NK-92 treated with Interleukin-12 subunit alpha and Interleukin-12 subunit beta, amount 100 ng/mL, for 24 hours (cell line): ENCODE results near the gene EIF5AL1.
"Not testable (repeated sequence)": the region's sequence is repeated elsewhere in the genome, so short reads cannot be mapped to it uniquely, and the experiment has no call there.

Source experiments
- DNase-seq: peaks from one replicate; lab custom pipeline; 2025; lab: John Stamatoyannopoulos, UW

EIF5AL1 gene

GRCh38 chr10:79511891-79512583 lies at the start of gene EIF5AL1:
TSS of gene EIF5AL1 (plus strand) at chr10:79512533. CDS start at chr10:79512650, 117 bp downstream.
- not testable (repeated sequence) for DNase-seq

- no peak for DNase-seq
Measured at GRCh38 chr10:79463578-79464496, 48.5 kb upstream of the EIF5AL1 start.

DNA sequence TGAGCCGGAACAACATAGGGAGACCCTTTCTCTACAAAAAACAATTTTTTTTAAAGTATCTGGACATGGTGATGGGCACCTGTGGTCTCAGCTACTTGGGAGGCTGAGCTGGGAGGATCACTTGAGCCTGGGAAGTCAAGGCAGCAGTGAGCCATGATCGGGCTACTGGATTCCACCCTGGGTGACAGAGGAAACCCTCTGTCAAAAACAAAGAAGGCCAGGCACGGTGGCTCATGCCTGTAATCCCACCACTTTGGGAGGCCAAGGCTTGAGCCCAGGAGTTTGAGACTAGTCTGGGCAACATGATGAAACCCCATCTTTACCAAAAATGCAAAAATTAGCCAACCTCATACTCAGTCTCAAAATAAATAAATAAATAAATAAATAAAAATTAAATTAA lies 47.0 kb upstream of the EIF5AL1 start:
- DNase-seq: no peak

DNA sequence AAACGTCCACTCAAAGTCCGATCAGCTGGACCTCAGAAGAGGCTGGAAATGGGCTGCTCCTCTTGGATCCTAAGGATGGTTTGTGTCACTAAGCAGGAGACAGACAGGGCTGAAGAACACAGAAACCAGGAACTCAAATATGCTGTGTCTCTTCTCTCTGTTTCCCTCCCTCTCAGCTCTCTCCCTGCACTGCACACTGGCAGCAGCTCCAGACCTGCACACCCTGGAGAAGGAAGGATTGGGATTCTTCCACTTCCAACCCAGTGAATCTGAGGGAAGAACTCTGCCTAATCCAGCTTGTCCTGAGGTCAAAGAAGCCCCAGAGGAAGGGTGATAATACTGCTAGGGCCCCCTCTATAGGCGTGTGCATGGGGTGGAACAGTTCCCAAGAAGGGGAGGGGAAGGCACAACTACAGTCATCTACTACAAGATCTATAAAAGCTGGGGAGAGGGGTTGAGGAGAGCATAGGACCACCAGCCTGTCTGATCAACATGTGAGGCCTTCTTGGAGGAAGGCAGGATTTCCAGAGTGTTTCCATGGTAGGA lies 44.2 kb upstream of the EIF5AL1 start:
- DNase-seq: no peak

DNA sequence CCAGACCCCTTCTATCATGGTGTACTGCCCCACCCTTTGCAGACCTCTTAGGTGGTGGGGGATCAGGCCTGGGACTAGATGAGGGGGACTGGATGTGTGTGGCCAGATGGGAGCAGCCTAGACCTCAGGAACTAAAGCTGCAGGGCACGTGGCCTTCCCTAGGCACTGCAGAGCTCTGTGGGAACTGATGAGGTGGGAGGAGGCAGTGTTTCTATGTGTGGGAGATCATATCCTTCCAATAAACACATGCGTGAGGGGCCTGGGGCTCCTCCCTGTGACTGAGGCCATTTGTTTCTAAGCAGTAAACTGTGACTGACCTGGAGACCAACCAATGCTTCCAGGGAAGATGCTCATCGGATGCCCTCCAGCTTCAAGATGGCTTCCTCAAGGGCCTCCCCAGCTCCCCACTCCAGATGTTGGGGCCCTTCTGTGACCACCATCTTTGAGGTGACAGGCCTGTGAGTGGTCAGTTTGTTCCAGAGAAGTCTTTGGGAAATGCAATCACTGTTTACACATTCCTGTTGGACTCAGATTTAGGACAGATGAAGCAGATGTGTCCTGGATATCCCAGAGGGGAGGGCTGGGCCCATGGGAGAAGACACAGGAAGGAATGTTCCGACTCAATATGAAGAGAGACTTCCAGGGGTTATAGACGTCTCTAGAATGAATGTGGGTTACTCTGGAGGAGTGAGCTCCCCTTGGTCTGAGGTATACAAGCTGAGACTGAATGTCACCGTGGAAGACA lies 43.3 kb upstream of the EIF5AL1 start:
- DNase-seq: no peak

DNA sequence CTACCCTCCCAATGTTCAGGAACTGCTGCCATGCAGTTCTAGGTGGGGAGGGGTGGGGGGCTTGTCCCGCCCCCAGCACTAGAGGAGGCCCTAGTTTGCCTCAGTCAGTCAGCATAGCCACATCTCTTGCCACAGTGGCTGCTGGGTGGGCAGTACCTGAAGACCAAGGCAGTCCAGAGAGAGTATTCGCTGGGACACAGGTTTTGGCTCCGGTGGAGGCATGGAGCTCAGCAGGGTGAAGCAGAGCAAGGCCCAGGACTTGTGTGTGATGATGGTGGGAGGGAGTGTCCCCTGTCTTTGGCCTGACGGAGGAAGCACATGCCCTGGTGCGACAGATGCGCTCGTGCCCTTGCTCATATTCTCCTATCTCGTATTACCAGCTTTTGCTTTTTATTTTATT lies 42.2 kb upstream of the EIF5AL1 start:
- no peak for DNase-seq

DNA sequence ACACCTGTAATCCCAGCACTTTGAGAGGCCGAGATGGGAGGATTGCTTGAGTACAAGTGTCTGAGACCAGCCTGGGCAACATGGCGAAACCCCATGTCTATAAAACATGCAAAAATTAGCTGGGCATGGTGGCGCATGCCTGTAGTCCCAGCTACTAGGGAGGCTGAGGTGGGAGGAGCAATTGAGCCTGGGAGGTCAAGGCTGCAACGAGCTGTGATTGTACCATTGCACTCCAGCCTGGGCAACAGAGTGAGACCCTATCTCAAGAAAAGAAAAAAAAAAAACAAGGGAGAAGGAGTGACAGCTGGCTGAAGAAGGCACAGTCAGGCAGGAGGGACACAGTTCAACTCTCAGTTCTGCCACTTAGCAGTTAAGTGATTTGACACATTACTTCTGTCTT lies 40.6 kb upstream of the EIF5AL1 start:
- no peak for DNase-seq

GRCh38 chr10:79472449-79472848 lies 39.9 kb upstream of the EIF5AL1 start:
- DNase-seq: no peak

GRCh38 chr10:79472951-79473350 lies 39.4 kb upstream of the EIF5AL1 start:
- no peak for DNase-seq

DNA sequence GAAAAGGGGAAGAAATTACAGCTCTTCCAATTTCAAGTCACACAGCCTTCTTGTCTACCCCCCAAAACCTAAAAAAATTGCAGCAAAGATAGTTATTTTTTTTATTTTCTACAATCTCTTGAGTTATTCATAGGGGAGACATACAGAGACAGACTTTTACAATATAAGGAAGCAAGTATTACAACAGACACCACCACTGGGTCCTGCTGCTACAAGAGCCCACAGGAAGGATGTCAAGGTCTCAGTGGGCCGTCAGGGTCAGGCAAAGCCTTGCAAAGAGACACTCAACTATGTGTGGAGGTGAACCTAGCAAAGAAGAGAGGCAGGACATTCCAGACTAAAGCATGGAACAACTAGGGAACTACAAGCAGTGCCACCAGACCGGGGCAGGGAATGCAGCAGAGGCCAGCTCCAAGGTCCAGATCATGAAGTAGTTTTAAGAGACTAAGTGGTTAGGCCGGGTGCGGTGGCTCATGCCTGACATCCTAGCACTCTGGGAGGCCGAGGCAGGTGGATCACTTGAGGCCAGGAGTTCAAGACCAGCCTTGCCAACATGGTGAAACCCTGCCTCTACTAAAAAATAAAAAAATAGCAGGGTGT lies 38.7 kb upstream of the EIF5AL1 start:
- DNase-seq: no peak

DNA sequence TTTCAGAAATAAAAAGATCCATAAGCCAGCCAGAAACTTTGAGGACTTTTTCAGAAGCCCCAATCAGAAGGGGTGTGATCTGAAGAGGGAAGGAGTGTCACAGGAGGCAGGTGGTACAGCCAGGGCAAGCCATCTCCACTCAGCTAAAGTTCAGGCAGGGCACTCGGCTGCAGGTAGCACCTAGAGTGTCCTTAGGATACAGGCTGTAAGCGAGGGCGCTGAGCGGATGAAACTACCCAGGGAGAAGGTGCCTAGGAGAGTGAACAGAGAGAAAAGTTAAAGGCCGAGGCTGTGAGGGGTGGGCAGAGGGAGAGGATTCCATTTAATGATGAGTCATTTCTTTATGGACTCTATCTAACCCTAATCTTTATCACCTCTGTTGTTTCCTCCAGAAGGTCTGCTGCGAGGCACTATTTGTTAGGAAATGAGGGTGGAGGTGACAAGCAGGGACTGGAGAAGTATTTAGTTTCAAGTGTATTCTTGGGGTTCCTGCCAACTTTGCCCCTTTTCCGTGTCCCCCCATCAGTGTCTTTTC lies 37.1 kb upstream of the EIF5AL1 start:
- no peak for DNase-seq

DNA sequence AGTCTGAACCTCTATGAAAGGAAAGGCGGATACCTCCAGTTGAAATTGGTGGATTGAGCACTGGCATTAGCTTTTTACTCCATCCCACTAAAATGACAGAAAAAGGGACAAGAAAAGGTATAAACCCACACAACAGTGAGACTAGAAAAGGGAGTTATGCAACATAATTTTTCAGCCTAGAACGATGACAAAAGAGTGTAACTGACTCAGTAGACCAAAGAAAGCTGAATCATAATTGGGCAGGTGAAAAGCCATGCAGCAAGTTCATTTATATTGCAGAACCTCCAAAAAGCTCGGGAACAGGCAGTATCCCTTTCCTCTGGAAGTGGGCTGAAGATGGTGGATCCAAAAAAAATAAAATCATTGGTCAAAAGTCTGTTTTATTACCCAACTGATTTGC lies 36.5 kb upstream of the EIF5AL1 start:
- no peak for DNase-seq

GRCh38 chr10:79476645-79477044 lies 35.7 kb upstream of the EIF5AL1 start:
- DNase-seq: no peak

GRCh38 chr10:79477456-79477855 lies 34.9 kb upstream of the EIF5AL1 start:
- no peak for DNase-seq

GRCh38 chr10:79479283-79479909 lies 32.9 kb upstream of the EIF5AL1 start:
- no peak for DNase-seq

- no peak for DNase-seq
Measured at GRCh38 chr10:79482304-79482703, 30.0 kb upstream of the EIF5AL1 start.

DNA sequence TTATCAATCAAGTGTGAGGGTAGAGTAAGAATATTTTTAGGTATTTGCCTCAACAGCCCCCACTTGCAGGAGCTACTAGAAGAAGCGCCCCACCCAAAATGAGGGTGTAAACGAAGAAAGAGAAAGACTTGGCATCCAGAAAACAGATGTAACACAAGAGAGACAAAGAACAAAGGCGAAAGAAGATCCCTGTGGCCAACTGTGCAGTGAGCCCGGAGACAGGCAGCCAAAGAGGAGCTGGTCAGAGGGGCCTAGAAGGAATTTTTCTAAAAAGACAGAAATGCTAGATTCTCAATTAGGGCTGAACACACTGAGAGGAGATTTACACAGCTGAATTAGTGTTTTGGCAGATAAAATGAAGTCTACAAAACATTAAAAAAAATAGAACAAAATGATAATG lies 29.6 kb upstream of the EIF5AL1 start:
- no peak for DNase-seq

DNA sequence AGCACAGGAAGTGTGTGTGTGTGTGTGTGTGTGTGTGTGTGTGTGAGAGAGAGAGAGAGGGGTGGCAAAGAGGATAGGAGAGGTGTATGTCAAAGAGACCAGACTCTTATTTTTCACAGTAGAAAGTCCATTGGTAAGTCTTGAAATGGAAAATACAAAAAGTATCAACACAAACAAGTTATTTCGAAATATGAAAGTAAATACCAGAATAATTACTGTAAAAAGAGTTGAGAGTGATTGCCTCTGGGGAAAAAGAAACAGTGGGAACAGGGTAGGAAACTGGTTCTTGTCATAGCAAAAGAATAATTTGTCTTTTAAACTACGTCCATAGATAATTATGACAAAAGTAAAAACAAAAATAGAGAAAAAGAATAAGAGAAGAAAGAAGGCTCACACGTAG lies 29.0 kb upstream of the EIF5AL1 start:
- no peak for DNase-seq

- DNase-seq: no peak
Measured at GRCh38 chr10:79483948-79484347, 28.4 kb upstream of the EIF5AL1 start.

DNA sequence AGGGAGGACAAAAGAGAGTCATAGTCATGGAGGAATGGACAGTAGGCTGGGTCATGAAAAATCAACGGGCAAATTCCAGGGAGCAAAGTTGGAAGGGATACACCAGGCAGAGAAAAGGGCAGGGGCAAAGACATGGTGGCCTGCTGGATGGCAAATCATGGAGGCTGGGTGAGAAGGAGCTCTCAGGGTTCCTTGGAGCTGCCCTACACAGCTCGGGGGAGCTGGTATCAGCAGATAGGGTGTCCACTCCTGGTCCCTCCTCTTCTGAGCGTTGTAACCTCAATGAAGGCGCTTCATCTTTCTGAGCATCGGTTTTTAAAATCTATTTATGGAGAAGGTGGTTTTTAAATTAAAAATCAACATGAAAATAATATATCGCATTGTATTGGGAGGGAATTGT lies 27.9 kb upstream of the EIF5AL1 start:
- DNase-seq: no peak
